HG02852 (cell line): ENCODE measurements around the gene C12orf42.

Experiments used
- ATAC-seq: cut with Tn5 transposase; IDR thresholded peaks from one replicate; pipeline ENCODE4 v1.9.1; 2021; ENCODE audit warnings: mild to moderate bottlenecking, moderate library complexity; ENCODE audit not compliant: unreplicated experiment

C12orf42 gene

GRCh38 chr12:103495469-103496456, at the start of gene C12orf42:
C12orf42 (minus strand) TSS chr12:103495968; CDS start chr12:103478426, 17,542 bp downstream.
- peak; percentile 41 for ATAC-seq

DNA sequence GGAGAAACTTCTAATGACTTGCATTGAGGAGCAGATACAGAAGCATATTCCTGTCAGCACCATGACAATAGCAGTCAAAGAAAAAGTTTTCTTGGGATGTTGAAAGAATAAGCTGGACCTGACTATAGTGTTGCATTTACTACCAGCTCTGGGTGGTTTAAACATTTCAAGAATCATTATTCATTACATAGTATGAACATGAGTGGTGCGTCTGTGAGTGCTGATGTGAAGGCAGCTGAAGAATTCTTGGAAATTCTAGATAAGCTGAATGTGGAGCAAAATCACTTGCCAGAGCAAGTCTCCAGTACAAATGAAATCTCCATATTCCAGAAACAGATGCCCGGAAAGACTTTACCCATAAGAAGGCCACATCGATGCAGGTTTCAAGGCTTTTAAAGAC, 46.3 kb upstream of the C12orf42 start:
- no peak for ATAC-seq

DNA sequence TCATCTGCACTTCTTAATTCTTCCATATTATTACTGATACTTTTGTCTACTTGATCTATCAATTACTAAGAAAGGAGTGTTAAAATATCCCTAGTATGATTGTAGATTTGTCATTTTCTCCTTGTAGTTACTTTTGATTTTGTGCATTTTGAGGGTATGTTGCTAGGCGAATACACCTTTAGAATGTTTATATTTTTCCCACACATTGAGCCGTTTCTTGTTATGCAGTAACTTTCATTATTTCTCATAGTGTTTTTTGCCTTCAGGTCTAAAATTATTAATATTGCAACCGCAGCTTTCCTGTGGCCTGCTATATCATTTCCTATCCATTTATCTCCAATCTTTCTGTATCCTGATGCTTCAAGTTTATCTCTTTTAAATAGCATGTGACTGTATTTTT, 44.6 kb upstream of the C12orf42 start:
- no peak for ATAC-seq

DNA sequence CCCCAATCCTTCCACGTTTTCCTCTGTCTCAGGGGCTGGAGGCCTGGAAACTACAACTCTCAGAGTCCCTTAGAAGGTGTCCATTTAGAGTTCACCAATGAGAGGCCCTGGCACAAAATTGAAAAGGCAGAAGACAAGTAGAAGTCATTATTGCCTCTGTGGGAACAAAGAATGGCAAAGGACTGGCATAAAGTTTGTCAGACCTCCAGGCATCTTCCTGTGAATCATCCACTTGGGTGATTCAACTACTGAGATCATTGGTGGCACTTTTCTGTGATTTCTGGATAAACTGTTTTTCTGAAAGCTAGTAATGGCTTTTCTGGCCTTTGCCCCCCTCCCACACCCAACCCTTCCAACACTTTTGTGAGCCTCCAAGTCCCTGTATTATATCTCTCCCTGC, 42.6 kb upstream of the C12orf42 start:
- no peak for ATAC-seq

DNA sequence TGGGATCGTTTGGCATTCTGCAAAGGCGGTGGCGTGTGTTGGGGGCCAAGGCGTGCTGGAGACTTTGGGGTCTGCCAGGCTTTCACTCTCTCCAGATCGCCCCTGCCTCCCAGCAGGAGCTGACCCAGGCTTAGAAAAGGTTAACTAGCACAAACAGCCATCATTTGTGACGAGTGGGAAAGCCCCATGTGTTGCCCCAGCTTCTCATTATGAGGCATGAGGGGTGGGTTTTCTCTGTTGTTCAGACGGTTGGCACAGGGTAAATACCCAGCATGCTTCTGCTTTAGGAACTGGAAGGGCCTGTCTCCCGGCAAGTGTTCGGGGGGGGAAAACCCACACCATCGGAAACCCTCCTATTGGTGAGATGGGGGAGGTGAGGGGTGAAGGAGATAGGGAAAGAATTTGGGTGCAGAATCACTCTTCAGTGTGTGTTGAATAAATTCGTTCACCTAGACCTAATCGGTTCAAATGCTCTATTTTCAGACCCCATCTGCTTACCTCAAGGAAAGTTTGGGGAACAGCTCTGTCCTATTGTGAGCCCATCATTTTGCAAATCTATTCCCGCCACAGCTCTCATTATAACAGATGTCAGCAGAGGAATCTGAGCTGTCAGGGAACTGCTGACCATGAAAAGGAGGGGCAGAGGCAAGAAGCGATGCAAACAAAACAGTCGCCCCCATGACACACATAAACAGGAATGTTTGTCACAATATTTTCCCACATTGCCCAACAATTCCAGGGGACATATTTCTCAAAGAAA, 34.7 kb upstream of the C12orf42 start:
- ATAC-seq = no peak

DNA sequence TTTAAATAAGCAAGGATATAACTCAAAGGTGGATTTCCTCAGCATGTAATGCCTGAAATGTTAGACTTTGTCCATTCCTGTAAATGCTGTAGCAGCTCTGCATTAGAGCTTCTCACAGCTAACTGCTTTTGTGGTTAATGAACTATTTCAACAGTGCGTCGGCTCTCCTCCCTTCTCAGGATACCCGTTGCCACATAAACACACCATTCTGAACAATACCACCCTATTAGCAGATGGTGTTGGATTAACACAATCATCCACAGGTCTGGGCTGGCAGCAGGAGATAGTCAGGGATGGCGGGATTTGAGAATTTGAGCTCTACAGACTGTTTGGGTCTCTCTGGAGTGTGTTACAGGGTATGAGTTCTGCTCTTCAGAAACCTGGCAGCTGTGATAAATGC, 33.5 kb upstream of the C12orf42 start:
- ATAC-seq = no peak

DNA sequence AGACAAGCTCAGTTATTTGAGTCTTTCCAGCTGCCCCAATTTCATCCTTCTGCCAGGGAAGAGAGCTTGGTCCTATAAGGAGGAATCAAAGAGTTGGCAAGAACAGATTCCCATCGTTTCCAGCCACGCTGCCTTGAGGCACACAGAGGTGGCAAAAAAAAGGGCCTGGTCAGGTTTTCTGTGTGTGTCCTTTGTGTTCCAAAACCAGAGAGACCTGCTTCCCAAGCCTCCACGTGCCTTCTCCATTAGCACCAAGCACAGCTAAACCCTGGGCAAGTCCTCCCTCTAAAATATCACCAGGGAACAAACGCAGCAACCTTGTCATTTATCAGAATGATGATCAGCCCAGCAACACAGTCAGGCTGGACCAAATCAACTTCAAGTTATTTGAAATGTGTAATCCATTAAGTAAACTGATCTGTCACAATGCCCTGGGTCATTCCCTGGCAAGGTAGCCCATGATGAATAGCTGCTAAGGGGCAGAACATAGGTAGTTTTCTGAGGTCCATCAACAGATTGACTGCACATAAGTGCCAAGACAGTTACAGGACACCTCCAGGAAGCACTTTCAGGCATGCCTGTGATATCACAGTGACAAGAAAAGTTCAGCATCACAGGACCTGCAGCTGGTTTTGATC, 28.6 kb upstream of the C12orf42 start:
- ATAC-seq = no peak

DNA sequence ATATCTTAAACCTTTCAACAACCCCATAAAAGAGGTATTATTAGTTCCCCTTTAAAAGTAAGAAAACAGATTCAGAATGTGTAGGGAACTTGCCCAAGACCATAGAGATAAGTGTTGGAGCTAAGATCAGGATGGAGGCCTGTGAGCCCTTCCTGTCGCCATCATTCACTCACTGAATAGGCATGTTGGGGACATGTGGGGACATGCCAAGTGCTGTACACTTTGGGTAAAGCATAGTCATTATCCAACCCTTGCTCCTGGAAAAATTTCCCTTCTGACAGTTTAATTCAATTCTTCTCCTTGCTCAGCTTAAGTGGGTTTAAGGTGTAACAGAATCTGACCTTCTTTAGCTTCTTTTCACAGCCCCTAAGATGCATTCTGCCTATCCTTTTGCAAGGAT, 28.0 kb upstream of the C12orf42 start:
- ATAC-seq = no peak

GRCh38 chr12:103520686-103521215, 25.0 kb upstream of the C12orf42 start:
- ATAC-seq = no peak

GRCh38 chr12:103519632-103520031, 23.9 kb upstream of the C12orf42 start:
- ATAC-seq = no peak

DNA sequence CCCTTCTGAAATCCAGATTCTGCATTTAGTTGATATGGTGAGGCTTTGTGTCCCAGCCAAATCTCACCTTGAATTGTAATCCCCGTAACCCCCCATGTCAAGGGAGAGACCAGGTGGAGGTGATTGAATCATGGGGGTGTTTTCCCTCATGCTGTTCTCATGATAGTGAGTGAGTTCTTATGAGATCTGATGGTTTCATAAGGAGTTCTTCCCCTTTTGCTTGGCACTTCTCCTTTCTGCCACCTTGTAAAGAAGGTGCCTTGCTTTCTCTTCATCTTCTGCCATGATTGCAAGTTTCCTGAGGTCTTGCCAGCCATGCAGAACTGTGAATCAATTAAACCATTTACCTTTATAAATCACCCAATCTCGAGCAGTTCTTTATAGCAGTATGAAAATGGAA, 23.1 kb upstream of the C12orf42 start:
- ATAC-seq = no peak

GRCh38 chr12:103517161-103517560, 21.4 kb upstream of the C12orf42 start:
- ATAC-seq = no peak

- ATAC-seq = no peak
These were observed 19.6 kb upstream of the C12orf42 start for GRCh38 chr12:103515341-103515740.

- no peak for ATAC-seq
These were observed 18.1 kb upstream of the C12orf42 start for GRCh38 chr12:103513875-103514274.

GRCh38 chr12:103505371-103506236, 9.8 kb upstream of the C12orf42 start:
- ATAC-seq = peak; percentile 91

DNA sequence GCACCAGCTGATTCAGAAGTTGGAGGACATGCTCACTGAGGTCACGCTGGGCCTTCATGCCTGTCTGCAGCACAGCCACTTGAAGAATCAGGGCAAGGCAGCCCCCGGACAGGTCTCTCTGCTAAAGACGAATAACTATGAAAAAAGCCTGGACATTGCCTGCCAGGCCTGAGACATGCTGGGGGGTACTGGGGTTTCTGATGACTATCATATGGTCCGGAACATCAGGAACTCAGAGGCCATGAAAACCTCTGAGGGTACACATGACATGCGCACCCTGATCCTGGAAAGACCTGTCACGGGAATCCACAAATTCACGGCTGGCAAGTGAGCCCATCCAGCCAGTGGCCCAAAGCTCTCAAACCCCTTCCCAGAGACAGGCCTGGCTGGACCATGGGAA, 8.8 kb upstream of the C12orf42 start:
- no peak for ATAC-seq

DNA sequence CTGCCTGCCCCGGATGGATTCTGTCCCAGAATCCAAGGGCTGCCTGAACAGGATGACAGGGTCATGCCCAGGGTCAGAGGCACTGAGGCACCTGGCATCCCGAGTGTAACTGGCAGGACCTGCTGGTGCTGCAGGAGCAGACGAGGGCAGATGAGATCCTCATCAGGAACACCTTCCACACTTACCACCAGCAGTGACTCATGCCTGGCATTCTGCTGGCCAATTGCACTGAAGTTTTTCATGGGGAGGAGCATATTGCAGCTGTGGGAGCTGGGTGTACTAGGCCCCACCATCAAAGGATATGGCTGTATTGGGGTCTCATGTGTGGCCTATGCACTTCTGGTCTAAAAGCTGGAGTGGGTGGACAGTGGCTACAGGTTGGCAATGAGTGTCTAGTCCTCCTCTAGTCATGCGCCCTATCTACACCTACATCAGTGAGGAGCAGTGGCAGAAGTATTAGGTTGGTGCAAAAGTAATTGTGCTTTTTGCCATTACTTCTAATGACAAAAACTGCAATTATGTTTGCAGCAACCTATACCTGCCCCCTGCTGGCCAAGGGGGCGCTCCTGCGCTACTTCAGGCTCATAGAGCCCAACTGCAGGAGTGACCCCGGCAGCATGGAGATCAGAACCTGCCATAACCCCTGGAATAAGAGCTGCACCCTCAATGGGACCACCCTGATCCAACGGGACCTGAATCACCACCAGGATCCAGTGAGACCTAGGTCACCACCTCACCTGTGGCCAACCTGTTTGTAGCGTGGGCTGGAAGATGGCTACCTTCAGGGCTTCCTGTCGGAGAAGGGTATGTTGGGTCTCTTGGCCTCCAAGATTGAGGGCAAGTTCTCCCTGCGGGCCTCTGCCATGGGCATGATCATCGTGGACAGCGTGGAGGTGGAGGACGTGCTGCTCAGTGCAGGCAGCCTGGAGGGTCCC, 8.0 kb upstream of the C12orf42 start:
- no peak for ATAC-seq

- no peak for ATAC-seq
These were observed 5.7 kb upstream of the C12orf42 start for GRCh38 chr12:103501447-103501846.

- ATAC-seq = no peak
These were observed 3.8 kb upstream of the C12orf42 start for GRCh38 chr12:103499571-103499970.
